ENCODE results near the gene DOCK2. TPM values are rescaled to one million over a fixed set of nuclear protein-coding genes. Genes with fewer than 3 reads are reported as not detected.

DOCK2 gene
- total RNA-seq, 4 donors from 2014 or later, result 0.32 to 5.3 (median 2.7) TPM

GRCh38 chr5:169993485-169993790 is 356.4 kb downstream of the DOCK2 start:
- DNase-seq (no peak), ATAC-seq (no peak)
- Histone ChIP-seq H3K4me1 (no peaks in the 10 kb centered on the region), H3K9me3 (no peaks in the 10 kb centered on the region), H3K4me3 (no peak overlapping the region), H3K27ac (no peak overlapping the region), H3K36me3 (no peaks in the 10 kb centered on the region), H3K27me3 (no peaks in the 10 kb centered on the region)
- intact Hi-C loops (cut with DNase I; ENCODE audit: low total_unique reads) (no loop called here), in situ Hi-C loops (cut with MboI; ENCODE audit: low sequenced_read_pairs in 4 of 4) (no loop called here)
- TF ChIP-seq POLR2A (IDR thresholded peaks at IDR 0.05) (no peak), CTCF (IDR thresholded peaks at IDR 0.05 in 4 of 5, conservative IDR thresholded peaks at IDR 0.05 in 1 of 5) (no peak)

- intact Hi-C loops (cut with DNase I; ENCODE audit: low total_unique reads), result no loop called here
These were observed 360.7 kb downstream of the DOCK2 start for GRCh38 chr5:169997798-169998197.

GRCh38 chr5:169999621-170000020 is 362.5 kb downstream of the DOCK2 start:
- no peaks in the 10 kb centered on the region for H3K36me3 ChIP-seq
- no peaks in the 10 kb centered on the region for H3K4me1 ChIP-seq
- intact Hi-C loops (cut with DNase I; ENCODE audit: low total_unique reads) (no loop called here), in situ Hi-C loops (cut with MboI; ENCODE audit: low sequenced_read_pairs in 4 of 4) (no loop called here)
- H3K27ac ChIP-seq, result no peak overlapping the region
- no peaks in the 10 kb centered on the region for H3K9me3 ChIP-seq
- no peaks in the 10 kb centered on the region for H3K27me3 ChIP-seq
- TF ChIP-seq CTCF (IDR thresholded peaks at IDR 0.05 in 4 of 5, conservative IDR thresholded peaks at IDR 0.05 in 1 of 5) (no peak), POLR2A (IDR thresholded peaks at IDR 0.05) (no peak)
- no peak overlapping the region for H3K4me3 ChIP-seq
- no peak for ATAC-seq
- no peak for DNase-seq

More at GRCh38 chr5:169997798-169998197, 360.7 kb downstream of the DOCK2 start:
- DNase-seq (no peak), ATAC-seq (no peak)
- in situ Hi-C loops (cut with MboI; ENCODE audit: low sequenced_read_pairs in 4 of 4), result no loop called here
- no peaks in the 10 kb centered on the region for H3K36me3 ChIP-seq
- TF ChIP-seq CTCF (IDR thresholded peaks at IDR 0.05 in 4 of 5, conservative IDR thresholded peaks at IDR 0.05 in 1 of 5) (no peak), POLR2A (IDR thresholded peaks at IDR 0.05) (no peak)
- no peaks in the 10 kb centered on the region for H3K4me1 ChIP-seq
- no peaks in the 10 kb centered on the region for H3K9me3 ChIP-seq
- no peak overlapping the region for H3K4me3 ChIP-seq
- H3K27me3 ChIP-seq, result no peaks in the 10 kb centered on the region
- no peak overlapping the region for H3K27ac ChIP-seq

GRCh38 chr5:170000155-170000554 is 363.1 kb downstream of the DOCK2 start:
- Histone ChIP-seq H3K27ac (no peak overlapping the region), H3K36me3 (no peaks in the 10 kb centered on the region), H3K9me3 (no peaks in the 10 kb centered on the region), H3K4me3 (no peak overlapping the region), H3K27me3 (no peaks in the 10 kb centered on the region), H3K4me1 (no peaks in the 10 kb centered on the region)
- in situ Hi-C loops (cut with MboI; ENCODE audit: low sequenced_read_pairs in 4 of 4), result no loop called here
- ATAC-seq (no peak), DNase-seq (no peak)
- intact Hi-C loops (cut with DNase I; ENCODE audit: low total_unique reads), result no loop called here
- TF ChIP-seq POLR2A (IDR thresholded peaks at IDR 0.05), result no peak
- TF ChIP-seq CTCF (IDR thresholded peaks at IDR 0.05 in 4 of 5, conservative IDR thresholded peaks at IDR 0.05 in 1 of 5), result no peak

GRCh38 chr5:170006021-170006420 is 368.9 kb downstream of the DOCK2 start:
- Histone ChIP-seq H3K4me1 (no peaks in the 10 kb centered on the region), H3K36me3 (no peaks in the 10 kb centered on the region), H3K27me3 (no peaks in the 10 kb centered on the region), H3K4me3 (no peak overlapping the region), H3K27ac (no peak overlapping the region), H3K9me3 (no peaks in the 10 kb centered on the region)
- DNase-seq, result no peak
- ATAC-seq, result no peak
- TF ChIP-seq CTCF (IDR thresholded peaks at IDR 0.05 in 4 of 5, conservative IDR thresholded peaks at IDR 0.05 in 1 of 5) (no peak), POLR2A (IDR thresholded peaks at IDR 0.05) (no peak)
- intact Hi-C loops (cut with DNase I; ENCODE audit: low total_unique reads) (no loop called here), in situ Hi-C loops (cut with MboI; ENCODE audit: low sequenced_read_pairs in 4 of 4) (no loop called here)
